ENCODE results near the gene STAB2. TPM values are rescaled to one million over a fixed set of nuclear protein-coding genes. Genes with fewer than 3 reads are reported as not detected.

Gene STAB2
- total RNA-seq, 1 experiment from 2014 or later = not detected

GRCh38 chr12:103538397-103538796, 48.7 kb upstream of the STAB2 start:
- no TSS peak for BruUV-seq (replicated peaks)
- Histone ChIP-seq H3K79me2 (ENCODE audit: insufficient read depth, low read length) (no peaks in the 10 kb centered on the region), H2AFZ (ENCODE audit: low read depth, low read length, poor library complexity, severe bottlenecking) (no peak overlapping the region)

GRCh38 chr12:103540319-103540718, 46.8 kb upstream of the STAB2 start:
- Histone ChIP-seq H3K27ac (ENCODE audit: low read depth, low read length) (no peak overlapping the region), H3K4me3 (replicated peaks in 1 of 2; ENCODE audit: low read depth in 1 of 2, low read length in 2 of 2) (no peak overlapping the region), H3K9ac (ENCODE audit: low read length) (no peak overlapping the region), H4K20me1 (ENCODE audit: insufficient read depth) (no peaks in the 10 kb centered on the region), H3K9me2 (ENCODE audit: insufficient read depth) (no peaks in the 10 kb centered on the region), H3K4me2 (ENCODE audit: low read length) (no peak overlapping the region), H2AFZ (ENCODE audit: low read depth, low read length, poor library complexity, severe bottlenecking) (no peak overlapping the region), H3K27me3 (ENCODE audit: insufficient read depth, low read length) (no peaks in the 10 kb centered on the region), H3K36me3 (ENCODE audit: control insufficient read depth in 1 of 2, insufficient read depth in 2 of 2, low read length in 2 of 2) (no peaks in the 10 kb centered on the region), H3K4me1 (ENCODE audit: control insufficient read depth in 1 of 2, insufficient read depth in 2 of 2, low read length in 2 of 2) (no peaks in the 10 kb centered on the region), H3K79me2 (ENCODE audit: insufficient read depth, low read length) (no peaks in the 10 kb centered on the region), H3K9me3 (ENCODE audit: control insufficient read depth in 1 of 2, insufficient read depth in 1 of 2, low read depth in 1 of 2, low read length in 2 of 2) (no peaks in the 10 kb centered on the region)
- RAD21 ChIA-PET (ENCODE audit: low non-redundant PET in 1 of 2, low total read pairs in 2 of 2, uncharacterized antibody in 2 of 2, unreplicated experiment in 2 of 2) = interaction anchor here in 1 of 2 experiments (0.5 kb wide), 1 partner anchor 331 kb away, joined by 4 read pairs; no protein-coding TSS in a partner anchor
- intact Hi-C loops (cut with micrococcal nuclease) = no loop called here
- DNase-seq (ENCODE audit: low read depth, low spot score) (no peak), ATAC-seq (no peak)
- no TSS peak for BruUV-seq (replicated peaks)
- no peak for TF ChIP-seq ELF1 (IDR thresholded peaks at IDR 0.05; ENCODE audit: borderline replicate concordance, low read depth)
- TF ChIP-seq RAD21 (IDR thresholded peaks at IDR 0.05; ENCODE audit: low read depth) = no peak
- no peak for TF ChIP-seq ZFX (IDR thresholded peaks at IDR 0.05)
- CTCF ChIA-PET = interaction anchor here (1.4 kb wide), 1 partner anchor 10 kb away, joined by 3 read pairs; no protein-coding TSS in a partner anchor
- POLR2A ChIA-PET = no interaction called here

More at GRCh38 chr12:103538397-103538796, 48.7 kb upstream of the STAB2 start:
- no peaks in the 10 kb centered on the region for H3K9me2 ChIP-seq (ENCODE audit: insufficient read depth)
- no peak overlapping the region for H3K9ac ChIP-seq (ENCODE audit: low read length)
- ChIA-PET POLR2A (no interaction called here), RAD21 (ENCODE audit: low non-redundant PET in 1 of 2, low total read pairs in 2 of 2, uncharacterized antibody in 2 of 2, unreplicated experiment in 2 of 2) (no interaction called here), CTCF (no interaction called here)
- DNase-seq (ENCODE audit: low read depth, low spot score) (no peak), ATAC-seq (no peak)
- intact Hi-C loops (cut with micrococcal nuclease) = no loop called here
- TF ChIP-seq RAD21 (IDR thresholded peaks at IDR 0.05; ENCODE audit: low read depth) (no peak), FOSL1 (IDR thresholded peaks at IDR 0.05; ENCODE audit: low read depth) (no peak), ELF1 (IDR thresholded peaks at IDR 0.05; ENCODE audit: borderline replicate concordance, low read depth) (no peak), SP1 (IDR thresholded peaks at IDR 0.05; ENCODE audit: low read depth) (no peak), EGR1 (IDR thresholded peaks at IDR 0.05; ENCODE audit: low read depth) (no peak), CEBPB (IDR thresholded peaks at IDR 0.05; ENCODE audit: low read depth) (no peak), CBX3 (IDR thresholded peaks at IDR 0.05; ENCODE audit: low read depth) (no peak), SIN3A (IDR thresholded peaks at IDR 0.05; ENCODE audit: low read depth) (no peak), SRF (IDR thresholded peaks at IDR 0.05; ENCODE audit: low read depth) (no peak)
- TF ChIP-seq, protein P1, sequence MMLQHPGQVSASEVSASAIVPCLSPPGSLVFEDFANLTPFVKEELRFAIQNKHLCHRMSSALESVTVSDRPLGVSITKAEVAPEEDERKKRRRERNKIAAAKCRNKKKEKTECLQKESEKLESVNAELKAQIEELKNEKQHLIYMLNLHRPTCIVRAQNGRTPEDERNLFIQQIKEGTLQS (IDR thresholded peaks at IDR 0.05) = no peak
- H3K9me3 ChIP-seq (ENCODE audit: control insufficient read depth in 1 of 2, insufficient read depth in 1 of 2, low read depth in 1 of 2, low read length in 2 of 2) = no peaks in the 10 kb centered on the region
- no peak overlapping the region for H3K4me3 ChIP-seq (replicated peaks in 1 of 2; ENCODE audit: low read depth in 1 of 2, low read length in 2 of 2)
- no peak overlapping the region for H3K4me2 ChIP-seq (ENCODE audit: low read length)
- H3K27ac ChIP-seq (ENCODE audit: low read depth, low read length) = no peak overlapping the region
- H4K20me1 ChIP-seq (ENCODE audit: insufficient read depth) = no peaks in the 10 kb centered on the region
- H3K4me1 ChIP-seq (ENCODE audit: control insufficient read depth in 1 of 2, insufficient read depth in 2 of 2, low read length in 2 of 2) = no peaks in the 10 kb centered on the region
- no peaks in the 10 kb centered on the region for H3K36me3 ChIP-seq (ENCODE audit: control insufficient read depth in 1 of 2, insufficient read depth in 2 of 2, low read length in 2 of 2)
- no peaks in the 10 kb centered on the region for H3K27me3 ChIP-seq (ENCODE audit: insufficient read depth, low read length)
